Neural progenitor cell (in vitro differentiated cells): ENCODE measurements around the gene OR52E5.

Experiments used
- CTCF ChIP-seq: fragments of 200-600 bp; sonication (generic); IDR thresholded peaks from 2 replicates; pipeline ENCODE4 v1.5.1; 2017; ENCODE audit warnings: antibody characterized with exemption, mild to moderate bottlenecking
- EZH2 ChIP-seq: fragments of 200-600 bp; sonication (generic); IDR thresholded peaks from 2 replicates; pipeline ENCODE4 v1.6.1; 2017; ENCODE audit warnings: antibody characterized with exemption, mild to moderate bottlenecking, moderate library complexity
- EZH2phosphoT487 ChIP-seq: fragments of 200-600 bp; sonication (generic); IDR thresholded peaks from 2 replicates; pipeline ENCODE4 v1.6.1; 2017; ENCODE audit warnings: antibody characterized with exemption

DNA sequence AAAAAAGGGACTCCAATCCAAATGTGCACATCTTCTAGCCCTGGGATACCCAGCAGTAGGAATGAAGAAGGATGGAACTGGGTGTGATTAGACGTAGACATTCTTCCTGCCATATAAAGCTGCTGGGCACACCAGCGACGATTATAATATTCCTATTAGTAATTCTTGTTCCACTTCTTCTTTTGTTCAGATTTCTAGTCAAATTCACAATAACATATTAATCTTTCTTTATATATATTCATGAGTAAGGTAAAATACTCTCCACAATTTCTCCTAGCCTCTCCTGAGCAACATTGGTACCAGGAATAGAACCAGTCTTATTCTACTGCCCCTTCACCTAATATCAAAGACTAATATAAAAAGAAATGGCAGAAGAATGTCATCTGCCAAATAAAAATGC lies 35.4 kb upstream of the OR52E5 start, which contains the start of gene OR52E8:
- TF ChIP-seq CTCF, result no peak
- TF ChIP-seq EZH2phosphoT487, result no peak
- TF ChIP-seq EZH2, result no peak
